GM10248 (cell line): ENCODE results near the gene SLC10A7.

Experiments used
- CTCF ChIA-PET: fragments of 300-600 bp; sonication (Branson Sonifier 250); formaldehyde crosslinking; extraction: SDS; loops from one replicate; lab custom pipeline; 2021; ENCODE audit warnings: antibody characterized with exemption; lab: Yijun Ruan, JAX
- POLR2A ChIA-PET: fragments of 350-650 bp; sonication (Branson Sonifier 250); formaldehyde crosslinking; extraction: SDS; loops from one replicate; lab custom pipeline; 2020; ENCODE audit warnings: antibody characterized with exemption; lab: Yijun Ruan, JAX
- DNase-seq: peaks from one replicate; pipeline ENCODE4 v3.0.0; 2012; ENCODE audit errors: extremely low spot score
- CTCF ChIP-seq: IDR thresholded peaks from 2 replicates; pipeline ENCODE4 v1.5.1; 2012; ENCODE audit warnings: mild to moderate bottlenecking, low read depth; ENCODE audit errors: extremely low read depth, missing control alignments, control extremely low read depth

Gene SLC10A7

GRCh38 chr4:146477054-146477453 lies 44.7 kb downstream of the SLC10A7 start:
- TF ChIP-seq CTCF, result no peak
- ChIA-PET CTCF (interaction anchor here (1.4 to 2.7 kb wide), 4 partner anchors 10 to 35 kb away, joined by 4 to 11 read pairs (median 7); no protein-coding TSS in a partner anchor), POLR2A (interaction anchor here (0.7 kb wide), 1 partner anchor 109 kb away, joined by 5 read pairs; no protein-coding TSS in a partner anchor)
- DNase-seq, result no peak

GRCh38 chr4:146472404-146472803 lies 49.3 kb downstream of the SLC10A7 start:
- TF ChIP-seq CTCF, result no peak
- no peak for DNase-seq
- CTCF ChIA-PET, result interaction anchor here (0.8 kb wide), 1 partner anchor 12 kb away, joined by 3 read pairs; no protein-coding TSS in a partner anchor
- POLR2A ChIA-PET, result no interaction called here

GRCh38 chr4:146470604-146471003 lies 51.1 kb downstream of the SLC10A7 start:
- DNase-seq, result no peak
- ChIA-PET POLR2A (no interaction called here), CTCF (no interaction called here)
- no peak for TF ChIP-seq CTCF

- no peak for DNase-seq
- CTCF ChIA-PET, result interaction anchor here (1.2 kb wide), 1 partner anchor 20 kb away, joined by 3 read pairs; no protein-coding TSS in a partner anchor
- no peak for TF ChIP-seq CTCF
- POLR2A ChIA-PET, result no interaction called here
Observed at GRCh38 chr4:146469022-146469421, 52.7 kb downstream of the SLC10A7 start.

- POLR2A ChIA-PET, result no interaction called here
- no peak for DNase-seq
- CTCF ChIA-PET, result interaction anchor here (0.9 to 2.3 kb wide), 2 partner anchors 10 to 17 kb away, joined by 3 to 10 read pairs; no protein-coding TSS in a partner anchor
- no peak for TF ChIP-seq CTCF
Observed at GRCh38 chr4:146465628-146466027, 56.1 kb downstream of the SLC10A7 start.

- DNase-seq, result no peak
Observed at GRCh38 chr4:146462251-146462650, 59.5 kb downstream of the SLC10A7 start.

More at GRCh38 chr4:146462251-146462650, 59.5 kb downstream of the SLC10A7 start:
- ChIA-PET CTCF (interaction anchor here (0.8 to 1.3 kb wide), 3 partner anchors 15 to 43 kb away, joined by 3 to 4 read pairs (median 3); no protein-coding TSS in a partner anchor), POLR2A (no interaction called here)
- no peak for TF ChIP-seq CTCF
